GM21717 (cell line): Measurements from ENCODE around the gene MAS1L.

ENCODE experiments used
- ATAC-seq: cut with Tn5 transposase; IDR thresholded peaks from one replicate; pipeline ENCODE4 v1.9.1; 2021; ENCODE audit warnings: mild to moderate bottlenecking, moderate library complexity; ENCODE audit not compliant: unreplicated experiment

MAS1L gene

GRCh38 chr6:29487660-29488059 lies at the start of gene MAS1L:
MAS1L (minus strand) TSS chr6:29487956; CDS start chr6:29487902, 54 bp downstream.
- ATAC-seq: no peak

GRCh38 chr6:29532320-29532951 lies 44.7 kb upstream of the MAS1L start:
- ATAC-seq: no peak

- peak; percentile 50 for ATAC-seq
Measured at GRCh38 chr6:29531668-29532067, 43.9 kb upstream of the MAS1L start.

GRCh38 chr6:29530671-29531310 lies 43.0 kb upstream of the MAS1L start:
- ATAC-seq: no peak

- ATAC-seq: no peak
Measured at GRCh38 chr6:29529956-29530355, 42.2 kb upstream of the MAS1L start.

GRCh38 chr6:29528988-29529560 lies 41.3 kb upstream of the MAS1L start:
- ATAC-seq: no peak

GRCh38 chr6:29528300-29528931 lies 40.7 kb upstream of the MAS1L start:
- ATAC-seq: no peak

- no peak for ATAC-seq
Measured at GRCh38 chr6:29527564-29527963, 39.8 kb upstream of the MAS1L start.

- no peak for ATAC-seq
Measured at GRCh38 chr6:29527126-29527525, 39.4 kb upstream of the MAS1L start.

GRCh38 chr6:29525311-29525639 lies 37.5 kb upstream of the MAS1L start:
- no peak for ATAC-seq

- no peak for ATAC-seq
Measured at GRCh38 chr6:29524444-29525310, 36.9 kb upstream of the MAS1L start.

- no peak for ATAC-seq
Measured at GRCh38 chr6:29524044-29524443, 36.3 kb upstream of the MAS1L start.

- ATAC-seq: no peak
Measured at GRCh38 chr6:29522227-29522626, 34.5 kb upstream of the MAS1L start.

- no peak for ATAC-seq
Measured at GRCh38 chr6:29521006-29521680, 33.4 kb upstream of the MAS1L start.

GRCh38 chr6:29520232-29520631 lies 32.5 kb upstream of the MAS1L start:
- no peak for ATAC-seq

GRCh38 chr6:29519291-29520010 lies 31.7 kb upstream of the MAS1L start:
- ATAC-seq: no peak

GRCh38 chr6:29517728-29518440 lies 30.1 kb upstream of the MAS1L start:
- no peak for ATAC-seq

GRCh38 chr6:29517245-29517644 lies 29.5 kb upstream of the MAS1L start:
- ATAC-seq: no peak

GRCh38 chr6:29516108-29516507 lies 28.4 kb upstream of the MAS1L start:
- ATAC-seq: no peak
